22Rv1 (cell line): ENCODE data around the gene ALPG.
"Not testable (repeated sequence)": the region's sequence is repeated elsewhere in the genome, so short reads cannot be mapped to it uniquely, and the experiment has no call there.

Source experiments
- CTCF ChIP-seq: fragments of 450-650 bp; IDR thresholded peaks from 2 replicates; pipeline ENCODE4 v1.5.1; 2017; ENCODE audit warnings: mild to moderate bottlenecking
- ZFX ChIP-seq: fragments of 450-650 bp; IDR thresholded peaks from 2 replicates; pipeline ENCODE4 v1.6.1; 2017; ENCODE audit warnings: antibody characterized with exemption, borderline replicate concordance

- not testable (repeated sequence) for TF ChIP-seq CTCF, ZFX
Measured at GRCh38 chr2:232445149-232445885, 38.7 kb downstream of the ALPG start.
